SU-DHL-6 (cell line): ENCODE data around the gene CLDN14.

Experiments
- CTCF ChIP-seq: fragments of 200-600 bp; sonication (generic); IDR thresholded peaks from one replicate; pipeline ENCODE4 v1.5.1; 2017; ENCODE audit warnings: antibody characterized with exemption, mild to moderate bottlenecking, low read length, moderate library complexity; ENCODE audit not compliant: insufficient read depth, poor library complexity, severe bottlenecking
- EZH2phosphoT487 ChIP-seq: fragments of 200-600 bp; sonication (generic), shearing (Covaris generic); conservative IDR thresholded peaks from 2 replicates; pipeline ENCODE4 v1.6.1; 2018; ENCODE audit warnings: mild to moderate bottlenecking, antibody characterized with exemption, low read length, moderate library complexity, mixed read lengths

- no peak for TF ChIP-seq EZH2phosphoT487
- TF ChIP-seq CTCF, result no peak
These were observed 9.3 kb upstream of the CLDN14 start for GRCh38 chr21:36489103-36489775.
